GM12892 (cell line): ENCODE measurements around the gene OR10R2.

ENCODE experiments used
- POLR2A ChIP-seq: IDR thresholded peaks from 2 replicates; pipeline ENCODE4 v1.6.1; 2011; ENCODE audit warnings: low read depth, low read length, control low read depth
- POLR2AphosphoS5 ChIP-seq: IDR thresholded peaks from 2 replicates; pipeline ENCODE4 v1.6.1; 2011; ENCODE audit warnings: low read depth, low read length, control low read depth
- TAF1 ChIP-seq: IDR thresholded peaks from 2 replicates; pipeline ENCODE4 v1.6.1; 2011; ENCODE audit warnings: low read depth, mild to moderate bottlenecking, control low read depth, low read length, borderline replicate concordance

DNA sequence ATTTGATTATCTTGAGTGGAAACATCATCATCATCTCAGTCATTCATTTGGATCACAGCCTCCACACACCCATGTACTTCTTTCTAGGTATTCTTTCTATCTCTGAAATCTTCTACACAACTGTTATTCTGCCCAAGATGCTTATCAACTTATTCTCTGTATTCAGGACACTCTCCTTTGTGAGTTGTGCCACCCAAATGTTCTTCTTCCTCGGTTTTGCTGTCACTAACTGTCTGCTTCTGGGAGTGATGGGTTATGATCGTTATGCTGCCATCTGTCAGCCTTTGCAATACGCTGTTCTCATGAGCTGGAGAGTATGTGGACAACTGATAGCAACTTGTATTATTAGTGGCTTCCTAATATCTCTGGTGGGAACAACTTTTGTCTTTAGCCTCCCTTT is 19.3 kb downstream of the OR10R2 start:
- TF ChIP-seq TAF1 (no peak), POLR2A (no peak), POLR2AphosphoS5 (no peak)
